ENCODE data around the gene EDIL3. TPM values are rescaled to one million over a fixed set of nuclear protein-coding genes. Genes with fewer than 3 reads are reported as not detected.

EDIL3 gene
- total and polyA plus RNA-seq, 4 donors = 8.3 to 66.0 (median 11.0) TPM

DNA sequence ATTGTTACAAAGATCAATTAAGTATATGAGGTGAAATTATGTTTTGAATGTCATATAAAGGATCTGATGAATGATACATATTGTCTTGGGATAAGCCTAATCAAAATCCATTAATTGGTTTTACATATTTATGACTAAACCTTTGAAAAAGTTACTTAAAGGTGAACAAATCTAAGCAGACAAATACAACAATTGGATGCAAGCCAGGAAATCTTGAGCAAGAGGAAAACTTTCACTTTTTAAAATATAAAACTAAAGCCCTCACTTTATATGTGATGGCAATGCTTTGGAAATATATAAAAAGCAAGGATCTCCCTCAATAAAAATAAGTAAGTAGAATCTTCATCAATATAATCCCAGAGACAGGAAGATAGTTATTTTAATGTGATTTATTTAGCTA lies 80.1 kb downstream of the EDIL3 start:
- TF ChIP-seq, protein P1, sequence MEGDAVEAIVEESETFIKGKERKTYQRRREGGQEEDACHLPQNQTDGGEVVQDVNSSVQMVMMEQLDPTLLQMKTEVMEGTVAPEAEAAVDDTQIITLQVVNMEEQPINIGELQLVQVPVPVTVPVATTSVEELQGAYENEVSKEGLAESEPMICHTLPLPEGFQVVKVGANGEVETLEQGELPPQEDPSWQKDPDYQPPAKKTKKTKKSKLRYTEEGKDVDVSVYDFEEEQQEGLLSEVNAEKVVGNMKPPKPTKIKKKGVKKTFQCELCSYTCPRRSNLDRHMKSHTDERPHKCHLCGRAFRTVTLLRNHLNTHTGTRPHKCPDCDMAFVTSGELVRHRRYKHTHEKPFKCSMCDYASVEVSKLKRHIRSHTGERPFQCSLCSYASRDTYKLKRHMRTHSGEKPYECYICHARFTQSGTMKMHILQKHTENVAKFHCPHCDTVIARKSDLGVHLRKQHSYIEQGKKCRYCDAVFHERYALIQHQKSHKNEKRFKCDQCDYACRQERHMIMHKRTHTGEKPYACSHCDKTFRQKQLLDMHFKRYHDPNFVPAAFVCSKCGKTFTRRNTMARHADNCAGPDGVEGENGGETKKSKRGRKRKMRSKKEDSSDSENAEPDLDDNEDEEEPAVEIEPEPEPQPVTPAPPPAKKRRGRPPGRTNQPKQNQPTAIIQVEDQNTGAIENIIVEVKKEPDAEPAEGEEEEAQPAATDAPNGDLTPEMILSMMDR (IDR thresholded peaks at IDR 0.05; ENCODE audit: control extremely low read depth, extremely low read depth) = no peak
- Histone ChIP-seq H3K4me1 (ENCODE audit: control insufficient read depth in 5 of 5, insufficient read depth in 5 of 5, low read length in 5 of 5) (no peaks in the 10 kb centered on the region), H3K4me3 (no peak overlapping the region), H3K36me3 (ENCODE audit: control insufficient read depth in 4 of 4, insufficient read depth in 4 of 4, low read length in 4 of 4) (no peaks in the 10 kb centered on the region), H3K27ac (ENCODE audit: low read depth in 1 of 2, low read length in 1 of 2) (no peak overlapping the region), H3K9ac (ENCODE audit: insufficient read depth in 1 of 2, low read length in 2 of 2) (no peak overlapping the region), H3K9me3 (ENCODE audit: control insufficient read depth in 4 of 4, insufficient read depth in 3 of 4, low read length in 3 of 4) (no peaks in the 10 kb centered on the region), H3K27me3 (ENCODE audit: control insufficient read depth in 3 of 3, insufficient read depth in 3 of 3, low read length in 2 of 3) (no peaks in the 10 kb centered on the region)
- ATAC-seq (ENCODE audit: insufficient read depth, low FRiP score) (no peak), DNase-seq (peak in 2 of 3 donors; percentile 18 to 50)

DNA sequence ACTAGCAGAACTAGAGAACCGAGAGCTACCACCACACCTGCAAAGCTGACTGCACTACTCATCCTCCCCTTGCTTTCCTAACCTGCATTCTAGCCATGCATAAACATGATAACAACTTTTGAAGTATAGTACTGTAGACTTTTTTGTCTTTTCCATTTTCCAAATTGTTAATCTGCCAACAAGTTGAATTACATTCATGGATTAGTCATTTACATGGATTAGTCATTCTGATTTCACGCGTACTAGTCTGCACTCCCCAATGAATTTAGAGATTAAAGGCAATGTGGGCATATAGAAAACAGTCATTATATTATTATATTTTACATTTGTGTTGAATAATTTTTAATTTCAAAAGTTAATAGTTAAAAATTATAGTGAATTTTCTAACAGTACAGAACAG lies 81.4 kb downstream of the EDIL3 start:
- TF ChIP-seq, protein P1 (IDR thresholded peaks at IDR 0.05; ENCODE audit: control extremely low read depth, extremely low read depth) = no peak
- Histone ChIP-seq H3K9me3 (ENCODE audit: control insufficient read depth in 4 of 4, insufficient read depth in 3 of 4, low read length in 3 of 4) (no peaks in the 10 kb centered on the region), H3K27ac (ENCODE audit: low read depth in 1 of 2, low read length in 1 of 2) (no peak overlapping the region), H3K9ac (ENCODE audit: insufficient read depth in 1 of 2, low read length in 2 of 2) (no peak overlapping the region), H3K4me1 (ENCODE audit: control insufficient read depth in 5 of 5, insufficient read depth in 5 of 5, low read length in 5 of 5) (no peaks in the 10 kb centered on the region), H3K36me3 (ENCODE audit: control insufficient read depth in 4 of 4, insufficient read depth in 4 of 4, low read length in 4 of 4) (no peaks in the 10 kb centered on the region), H3K4me3 (no peak overlapping the region), H3K27me3 (ENCODE audit: control insufficient read depth in 3 of 3, insufficient read depth in 3 of 3, low read length in 2 of 3) (no peaks in the 10 kb centered on the region)
- ATAC-seq (ENCODE audit: insufficient read depth, low FRiP score) = no peak
- WGBS, 2 donors = 92 to 98% methylated on average over 3 of the region's 3 CpGs
- no peak for DNase-seq

DNA sequence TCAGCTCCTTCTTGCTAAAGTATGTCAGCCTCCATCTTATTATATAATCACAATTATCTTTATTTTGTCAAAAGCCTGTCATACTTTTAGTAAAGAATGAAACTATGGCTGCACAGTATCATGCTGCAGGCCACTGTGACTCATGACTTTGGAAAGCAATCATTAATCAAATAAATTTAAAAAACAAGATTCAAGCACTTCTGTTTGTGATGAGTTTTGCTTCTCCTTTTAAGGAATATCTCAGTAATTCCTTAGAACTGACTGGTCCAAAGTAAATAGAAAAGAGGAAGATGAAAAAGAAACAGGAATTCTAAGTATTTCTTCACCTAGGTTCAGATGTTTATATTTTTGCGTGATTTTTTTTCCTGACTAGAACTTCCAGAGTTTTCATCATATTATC lies 83.1 kb downstream of the EDIL3 start:
- TF ChIP-seq, protein P1 (IDR thresholded peaks at IDR 0.05; ENCODE audit: control extremely low read depth, extremely low read depth) = no peak
- no peak for ATAC-seq (ENCODE audit: insufficient read depth, low FRiP score)
- H3K27me3 ChIP-seq (ENCODE audit: control insufficient read depth in 3 of 3, insufficient read depth in 3 of 3, low read length in 2 of 3) = no peaks in the 10 kb centered on the region

DNA sequence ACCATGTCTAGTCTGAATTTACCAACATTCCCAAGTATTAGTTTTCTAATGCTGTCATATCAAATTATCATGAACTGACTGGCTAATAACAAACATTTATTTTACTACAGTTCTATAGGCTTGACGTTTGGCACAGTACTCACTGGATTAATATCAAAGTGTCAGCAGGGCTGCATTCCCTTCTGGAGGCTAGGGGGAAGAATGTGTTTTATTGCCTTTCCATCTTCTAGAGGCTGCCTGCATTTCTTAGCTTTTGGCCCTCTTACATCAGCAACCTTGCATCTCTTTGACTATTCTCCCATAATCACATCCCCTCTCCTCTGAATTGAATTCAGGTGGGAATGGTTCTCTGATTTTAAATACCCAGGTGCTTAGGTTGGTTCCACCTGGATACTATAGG lies 84.7 kb downstream of the EDIL3 start:
- no peak for ATAC-seq (ENCODE audit: insufficient read depth, low FRiP score)

More for the DNA sequence above, 83.1 kb downstream of the EDIL3 start:
- Histone ChIP-seq H3K9ac (ENCODE audit: insufficient read depth in 1 of 2, low read length in 2 of 2) (no peak overlapping the region), H3K36me3 (ENCODE audit: control insufficient read depth in 4 of 4, insufficient read depth in 4 of 4, low read length in 4 of 4) (no peaks in the 10 kb centered on the region), H3K4me3 (no peak overlapping the region), H3K27ac (ENCODE audit: low read depth in 1 of 2, low read length in 1 of 2) (no peak overlapping the region), H3K9me3 (ENCODE audit: control insufficient read depth in 4 of 4, insufficient read depth in 3 of 4, low read length in 3 of 4) (no peaks in the 10 kb centered on the region), H3K4me1 (ENCODE audit: control insufficient read depth in 5 of 5, insufficient read depth in 5 of 5, low read length in 5 of 5) (no peaks in the 10 kb centered on the region)
- no peak for DNase-seq
- WGBS, 2 donors = 42 to 49% methylated on average over 1 of the region's 1 CpG

More for the DNA sequence above, 84.7 kb downstream of the EDIL3 start:
- Histone ChIP-seq H3K36me3 (ENCODE audit: control insufficient read depth in 4 of 4, insufficient read depth in 4 of 4, low read length in 4 of 4) (no peaks in the 10 kb centered on the region), H3K27me3 (ENCODE audit: control insufficient read depth in 3 of 3, insufficient read depth in 3 of 3, low read length in 2 of 3) (no peaks in the 10 kb centered on the region), H3K9me3 (ENCODE audit: control insufficient read depth in 4 of 4, insufficient read depth in 3 of 4, low read length in 3 of 4) (no peaks in the 10 kb centered on the region), H3K27ac (ENCODE audit: low read depth in 1 of 2, low read length in 1 of 2) (no peak overlapping the region), H3K4me3 (no peak overlapping the region), H3K4me1 (ENCODE audit: control insufficient read depth in 5 of 5, insufficient read depth in 5 of 5, low read length in 5 of 5) (no peaks in the 10 kb centered on the region), H3K9ac (ENCODE audit: insufficient read depth in 1 of 2, low read length in 2 of 2) (no peak overlapping the region)
- DNase-seq = no peak
- WGBS, 2 donors = 75 to 91% methylated on average over 1 of the region's 1 CpG
- TF ChIP-seq, protein P1 (IDR thresholded peaks at IDR 0.05; ENCODE audit: control extremely low read depth, extremely low read depth) = no peak

Data from lung (tissue), 12 donors.